ENCODE data around the gene MRPS5. TPM values are rescaled to one million over a fixed set of nuclear protein-coding genes. Genes with fewer than 3 reads are reported as not detected.
"Not testable (repeated sequence)": the region's sequence is repeated elsewhere in the genome, so short reads cannot be mapped to it uniquely, and the experiment has no call there.

The MRPS5 gene
- total RNA-seq, 1 donor from 2014 or later: 32.9 TPM

- Mint-ChIP-seq H3K27me3 (ENCODE audit: low read depth) (peaks cover 17% of the 10 kb centered on the region), H3K4me3 (ENCODE audit: unreplicated experiment) (no peak overlapping the region), H3K36me3 (ENCODE audit: low read depth) (no peaks in the 10 kb centered on the region), H3K27ac (ENCODE audit: unreplicated experiment) (no peak overlapping the region), H3K4me1 (ENCODE audit: low read depth) (peaks cover 9% of the 10 kb centered on the region), H3K9me3 (ENCODE audit: low read depth) (no peaks in the 10 kb centered on the region)
- TF ChIP-seq CTCF (IDR thresholded peaks at IDR 0.05): no peak
- DNase-seq (ENCODE audit: low spot score): no peak
Measured at GRCh38 chr2:95041060-95041823, 80.4 kb downstream of the MRPS5 start.

GRCh38 chr2:95040426-95040825 lies 81.2 kb downstream of the MRPS5 start:
- no peak for DNase-seq (ENCODE audit: low spot score)
- Mint-ChIP-seq H3K9me3 (ENCODE audit: low read depth) (no peaks in the 10 kb centered on the region), H3K27me3 (ENCODE audit: low read depth) (peaks cover 12% of the 10 kb centered on the region), H3K4me1 (ENCODE audit: low read depth) (peaks cover 9% of the 10 kb centered on the region), H3K4me3 (ENCODE audit: unreplicated experiment) (no peak overlapping the region), H3K27ac (ENCODE audit: unreplicated experiment) (no peak overlapping the region), H3K36me3 (ENCODE audit: low read depth) (no peaks in the 10 kb centered on the region)
- no peak for TF ChIP-seq CTCF (IDR thresholded peaks at IDR 0.05)

- H3K36me3 Mint-ChIP-seq (ENCODE audit: low read depth): no peaks in the 10 kb centered on the region
- peaks cover 9% of the 10 kb centered on the region for H3K4me1 Mint-ChIP-seq (ENCODE audit: low read depth)
- DNase-seq (ENCODE audit: low spot score): no peak
- H3K9me3 Mint-ChIP-seq (ENCODE audit: low read depth): no peaks in the 10 kb centered on the region
- peaks cover 15% of the 10 kb centered on the region for H3K27me3 Mint-ChIP-seq (ENCODE audit: low read depth)
- no peak for TF ChIP-seq CTCF (IDR thresholded peaks at IDR 0.05)
- no peak overlapping the region for H3K4me3 Mint-ChIP-seq (ENCODE audit: unreplicated experiment)
- H3K27ac Mint-ChIP-seq (ENCODE audit: unreplicated experiment): no peak overlapping the region
Measured at GRCh38 chr2:95039978-95040377, 81.6 kb downstream of the MRPS5 start.

- Mint-ChIP-seq H3K4me3 (ENCODE audit: unreplicated experiment) (no peak overlapping the region), H3K9me3 (ENCODE audit: low read depth) (no peaks in the 10 kb centered on the region), H3K4me1 (ENCODE audit: low read depth) (peaks cover 9% of the 10 kb centered on the region), H3K27ac (ENCODE audit: unreplicated experiment) (no peak overlapping the region), H3K27me3 (ENCODE audit: low read depth) (peaks cover 20% of the 10 kb centered on the region), H3K36me3 (ENCODE audit: low read depth) (no peaks in the 10 kb centered on the region)
- no peak for DNase-seq (ENCODE audit: low spot score)
- TF ChIP-seq CTCF (IDR thresholded peaks at IDR 0.05): no peak
Measured at GRCh38 chr2:95039363-95039762, 82.2 kb downstream of the MRPS5 start.

- Mint-ChIP-seq H3K9me3 (ENCODE audit: low read depth) (no peaks in the 10 kb centered on the region), H3K36me3 (ENCODE audit: low read depth) (no peaks in the 10 kb centered on the region), H3K27me3 (ENCODE audit: low read depth) (peaks cover 20% of the 10 kb centered on the region), H3K4me3 (ENCODE audit: unreplicated experiment) (no peak overlapping the region), H3K27ac (ENCODE audit: unreplicated experiment) (no peak overlapping the region), H3K4me1 (ENCODE audit: low read depth) (peaks cover 8% of the 10 kb centered on the region)
- no peak for DNase-seq (ENCODE audit: low spot score)
- TF ChIP-seq CTCF (IDR thresholded peaks at IDR 0.05): no peak
Measured at GRCh38 chr2:95038635-95039298, 82.8 kb downstream of the MRPS5 start.

- H3K4me1 Mint-ChIP-seq (ENCODE audit: low read depth); DNase-seq (ENCODE audit: low spot score); H3K9me3 Mint-ChIP-seq (ENCODE audit: low read depth); H3K36me3 Mint-ChIP-seq (ENCODE audit: low read depth); H3K4me3 Mint-ChIP-seq (ENCODE audit: unreplicated experiment); H3K27ac Mint-ChIP-seq (ENCODE audit: unreplicated experiment): not testable (repeated sequence)
- H3K27me3 Mint-ChIP-seq (ENCODE audit: low read depth): peaks cover 26% of the 10 kb centered on the region
Measured at GRCh38 chr2:95037841-95038585, 83.6 kb downstream of the MRPS5 start.
